T-cell (primary cell): ENCODE data around the gene DSCAM. TPM values are rescaled to one million over a fixed set of nuclear protein-coding genes. Genes with fewer than 3 reads are reported as not detected.

Experiments
- ATAC-seq, 4 experiments: fragments of 200-7000 bp in 3 of 4; fragments of 150-1000 bp in 1 of 4; cut with Tn5 transposase; replicated peaks in 1 of 4; 1 replicate in 3 of 4; 2 replicates in 1 of 4; pipeline ENCODE4 v1.10.0; 2021; ENCODE audit warnings: moderate library complexity in 3 of 4, mild to moderate bottlenecking in 2 of 4, moderate number of reproducible peaks in 1 of 4
- CTCF ChIA-PET, 2 donors: fragments of 300-600 bp; sonication (Branson Sonifier 250); formaldehyde crosslinking; loops; one replicate each; lab custom pipeline; 2022; ENCODE audit warnings: antibody characterized with exemption in 2 of 2; lab: Charles Lee
- POLR2A ChIA-PET, 2 donors: fragments of 300-600 bp; sonication (Branson Sonifier 250); formaldehyde crosslinking; loops; one replicate each; lab custom pipeline; 2022; ENCODE audit warnings: antibody characterized with exemption in 2 of 2; lab: Charles Lee
- DNase-seq, 35 experiments: peaks; one replicate each; pipeline versions ENCODE4 v3.0.0 to v3.0.0-alpha.2; 2013 to 2023
- H3K27ac ChIP-seq: one replicate; pipeline ENCODE4 v1.5.1; 2013; ENCODE audit warnings: low read length
- H3K27me3 ChIP-seq, 2 experiments: replicated peaks in 1 of 2; 1 replicate in 1 of 2; 2 replicates in 1 of 2; pipeline versions ENCODE4 v1.6.1 to v1.7.0; 2013; ENCODE audit warnings: low read length in 1 of 2, mixed read lengths in 1 of 2; ENCODE audit not compliant: control insufficient read depth in 2 of 2, insufficient read depth in 2 of 2; ENCODE audit errors: extremely low read depth in 1 of 2
- H3K36me3 ChIP-seq, 2 donors: 1 replicate in 1 of 2; 2 replicates in 1 of 2; pipeline versions ENCODE4 v1.6.1 to v1.7.0; 2013; ENCODE audit warnings: low read length in 1 of 2; ENCODE audit not compliant: control insufficient read depth in 2 of 2, insufficient read depth in 1 of 2; ENCODE audit errors: extremely low read depth in 1 of 2
- H3K4me1 ChIP-seq, 2 experiments: 1 replicate in 1 of 2; 2 replicates in 1 of 2; pipeline versions ENCODE4 v1.6.1 to v1.7.0; 2013; ENCODE audit warnings: low read length in 2 of 2, mixed read lengths in 1 of 2; ENCODE audit not compliant: insufficient read depth in 2 of 2, control insufficient read depth in 1 of 2; ENCODE audit errors: extremely low read depth in 1 of 2
- H3K4me3 ChIP-seq, 2 donors: 1 replicate in 1 of 2; 2 replicates in 1 of 2; pipeline versions ENCODE4 v1.5.1 to v1.7.0; 2013; ENCODE audit warnings: mild to moderate bottlenecking in 2 of 2, low read length in 1 of 2, moderate library complexity in 1 of 2; ENCODE audit not compliant: control insufficient read depth in 1 of 2; ENCODE audit errors: extremely low read depth in 1 of 2
- H3K9me3 ChIP-seq: 2 replicates; pipeline ENCODE4 v1.7.0; 2013
- H3K27ac Mint-ChIP-seq, 2 donors: one replicate each; pipeline ENCODE4 v1.8.0; 2020 to 2021; ENCODE audit warnings: mild to moderate bottlenecking in 2 of 2, mixed read lengths in 2 of 2
- H3K27me3 Mint-ChIP-seq, 2 donors: one replicate each; pipeline ENCODE4 v1.8.0; 2021 to 2022; ENCODE audit warnings: mixed read lengths in 2 of 2
- H3K36me3 Mint-ChIP-seq: one replicate; pipeline ENCODE4 v1.8.0; 2021; ENCODE audit warnings: mixed read lengths
- H3K4me1 Mint-ChIP-seq, 3 donors: one replicate each; pipeline ENCODE4 v1.8.0; 2020 to 2022; ENCODE audit warnings: mixed read lengths in 3 of 3, mild to moderate bottlenecking in 1 of 3
- H3K4me3 Mint-ChIP-seq, 3 donors: one replicate each; pipeline ENCODE4 v1.8.0; 2020 to 2022; ENCODE audit warnings: mild to moderate bottlenecking in 3 of 3, mixed read lengths in 3 of 3, moderate library complexity in 3 of 3
- H3K9me3 Mint-ChIP-seq, 3 donors: one replicate each; pipeline ENCODE4 v1.8.0; 2020 to 2022; ENCODE audit warnings: mixed read lengths in 3 of 3
- WGBS: methylation state at CpG from one replicate; pipeline ENCODE4 v1.1.5; 2013; ENCODE audit warnings: missing lambda C conversion rate; ENCODE audit not compliant: insufficient coverage; 5-methylcytosine and 5-hydroxymethylcytosine counted together
- total RNA-seq, 35 experiments: library from RNA in 6 of 35; stranded (reverse) in 6 of 35; fragments of 120-200 nt in 1 of 35; gene quantifications; one replicate each; pipeline versions ENCODE4 v1.2.1 to v1.2.4 and lab custom pipeline; 2013 to 2026

DSCAM gene
- total RNA-seq, 5 donors from 2014 or later (not counting 1 experiment from before 2014, with no cell fraction given), result not detected

- Histone ChIP-seq H3K4me1 (no peaks in the 10 kb centered on the region), H3K9me3 (no peaks in the 10 kb centered on the region), H3K4me3 (no peak overlapping the region), H3K27me3 (no peaks in the 10 kb centered on the region), H3K27ac (no peak overlapping the region), H3K36me3 (no peaks in the 10 kb centered on the region)
- ChIA-PET CTCF (no interaction called here), POLR2A (no interaction called here)
- Mint-ChIP-seq H3K27ac (no peak overlapping the region), H3K36me3 (no peaks in the 10 kb centered on the region), H3K9me3 (peaks cover 0 to 8% (median 3%) of the 10 kb centered on the region in 3 donors), H3K4me1 (no peaks in the 10 kb centered on the region), H3K27me3 (no peaks in the 10 kb centered on the region), H3K4me3 (no peak overlapping the region)
- DNase-seq (no peak), ATAC-seq (no peak)
- WGBS, result no CpG with 5 or more reads among the region's 9 CpGs
Observed at GRCh38 chr21:40633048-40633447, 213.9 kb downstream of the DSCAM start.

DNA sequence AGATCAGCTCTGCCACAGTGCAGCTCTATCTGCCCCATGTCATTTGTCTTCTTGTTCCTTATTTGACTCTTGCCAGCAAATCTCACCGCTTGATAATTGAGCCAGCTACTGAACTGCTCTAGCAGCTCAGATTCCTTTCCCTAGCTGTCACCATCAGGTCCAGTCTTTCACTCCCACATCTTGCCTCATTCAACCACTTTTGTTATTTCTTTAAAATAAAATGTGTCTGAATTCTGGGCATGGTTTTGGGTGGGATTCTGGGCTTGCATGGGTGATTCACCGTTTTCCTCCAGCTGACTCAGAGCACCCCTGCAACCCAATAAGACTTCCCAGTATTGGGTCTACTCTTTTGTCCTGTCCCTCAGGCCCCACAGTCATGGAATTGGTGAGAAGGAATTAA, 215.7 kb downstream of the DSCAM start:
- POLR2A ChIA-PET, result no interaction called here
- Histone ChIP-seq H3K9me3 (no peaks in the 10 kb centered on the region), H3K27me3 (no peaks in the 10 kb centered on the region), H3K36me3 (no peaks in the 10 kb centered on the region), H3K4me1 (no peaks in the 10 kb centered on the region), H3K27ac (no peak overlapping the region), H3K4me3 (no peak overlapping the region)
- Mint-ChIP-seq H3K4me3 (no peak overlapping the region), H3K36me3 (no peaks in the 10 kb centered on the region), H3K4me1 (no peaks in the 10 kb centered on the region), H3K27me3 (no peaks in the 10 kb centered on the region), H3K27ac (no peak overlapping the region), H3K9me3 (peaks cover 3 to 12% (median 4%) of the 10 kb centered on the region in 3 donors)
- CTCF ChIA-PET, result no interaction called here
- no peak for DNase-seq
- ATAC-seq, result no peak
- 100% methylated on average over 1 of the region's 2 CpGs for WGBS

DNA sequence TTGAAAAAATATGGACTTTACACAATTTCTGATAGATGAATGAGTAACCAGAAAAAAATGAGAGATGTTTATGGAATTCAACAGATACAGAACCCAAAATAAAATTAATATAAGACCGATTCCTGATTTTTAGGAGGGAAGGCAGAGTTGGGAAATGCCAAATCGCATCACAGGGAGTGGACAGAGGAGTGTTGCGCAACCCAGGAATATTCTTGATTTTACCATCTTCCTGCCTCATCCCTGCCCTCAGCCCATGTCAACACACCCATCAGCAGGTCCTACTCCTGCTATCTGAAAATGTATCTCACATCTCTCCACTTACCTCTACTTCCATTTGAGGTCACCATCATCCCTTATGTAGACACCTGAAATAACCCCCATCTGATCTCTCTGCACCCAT, 221.0 kb downstream of the DSCAM start:
- Histone ChIP-seq H3K27ac (no peak overlapping the region), H3K4me3 (no peak overlapping the region), H3K9me3 (no peaks in the 10 kb centered on the region), H3K36me3 (no peaks in the 10 kb centered on the region), H3K4me1 (no peaks in the 10 kb centered on the region), H3K27me3 (no peaks in the 10 kb centered on the region)
- no peak overlapping the region for H3K4me3 Mint-ChIP-seq
- H3K9me3 Mint-ChIP-seq, result peaks cover 3 to 15% (median 9%) of the 10 kb centered on the region in 3 donors
- CTCF ChIA-PET, result no interaction called here
- POLR2A ChIA-PET, result no interaction called here
- no peak overlapping the region for H3K27ac Mint-ChIP-seq
- no peak for DNase-seq
- H3K4me1 Mint-ChIP-seq, result no peaks in the 10 kb centered on the region
- ATAC-seq, result no peak
- WGBS, result no CpG with 5 or more reads among the region's 3 CpGs
- H3K27me3 Mint-ChIP-seq, result no peaks in the 10 kb centered on the region
- no peaks in the 10 kb centered on the region for H3K36me3 Mint-ChIP-seq

GRCh38 chr21:40623528-40623927, 223.4 kb downstream of the DSCAM start:
- H3K4me3 ChIP-seq, result no peak overlapping the region
- Mint-ChIP-seq H3K27me3 (no peaks in the 10 kb centered on the region), H3K36me3 (no peaks in the 10 kb centered on the region), H3K9me3 (peaks cover 8 to 12% (median 11%) of the 10 kb centered on the region in 3 donors), H3K4me3 (no peak overlapping the region), H3K4me1 (no peaks in the 10 kb centered on the region), H3K27ac (no peak overlapping the region)
- no peaks in the 10 kb centered on the region for H3K36me3 ChIP-seq
- no peaks in the 10 kb centered on the region for H3K9me3 ChIP-seq
- DNase-seq, result no peak
- no peak overlapping the region for H3K27ac ChIP-seq
- H3K27me3 ChIP-seq, result no peaks in the 10 kb centered on the region
- no peak for ATAC-seq
- no CpG with 5 or more reads among the region's 1 CpG for WGBS
- H3K4me1 ChIP-seq, result no peaks in the 10 kb centered on the region
- ChIA-PET CTCF (no interaction called here), POLR2A (no interaction called here)

GRCh38 chr21:40622531-40622930, 224.4 kb downstream of the DSCAM start:
- Histone ChIP-seq H3K36me3 (no peaks in the 10 kb centered on the region), H3K27me3 (no peaks in the 10 kb centered on the region), H3K9me3 (no peaks in the 10 kb centered on the region), H3K27ac (no peak overlapping the region), H3K4me3 (no peak overlapping the region), H3K4me1 (no peaks in the 10 kb centered on the region)
- CTCF ChIA-PET, result no interaction called here
- H3K27me3 Mint-ChIP-seq, result no peaks in the 10 kb centered on the region
- 84% methylated on average over 2 of the region's 4 CpGs for WGBS
- POLR2A ChIA-PET, result interaction anchor here in 1 of 2 donors (0.7 kb wide), 1 partner anchor 26 kb away, joined by 3 read pairs; no protein-coding TSS in a partner anchor
- DNase-seq, result no peak
- peaks cover 8 to 16% (median 11%) of the 10 kb centered on the region in 3 donors for H3K9me3 Mint-ChIP-seq
- H3K36me3 Mint-ChIP-seq, result no peaks in the 10 kb centered on the region
- no peaks in the 10 kb centered on the region for H3K4me1 Mint-ChIP-seq
- no peak overlapping the region for H3K4me3 Mint-ChIP-seq
- H3K27ac Mint-ChIP-seq, result no peak overlapping the region
- no peak for ATAC-seq

- no peaks in the 10 kb centered on the region for H3K27me3 ChIP-seq
- ChIA-PET POLR2A (no interaction called here), CTCF (no interaction called here)
- Mint-ChIP-seq H3K27me3 (no peaks in the 10 kb centered on the region), H3K4me1 (no peaks in the 10 kb centered on the region), H3K9me3 (peaks cover 7 to 12% (median 8%) of the 10 kb centered on the region in 3 donors), H3K36me3 (no peaks in the 10 kb centered on the region), H3K4me3 (no peak overlapping the region), H3K27ac (no peak overlapping the region)
- no peaks in the 10 kb centered on the region for H3K36me3 ChIP-seq
- no peaks in the 10 kb centered on the region for H3K4me1 ChIP-seq
- DNase-seq, result no peak
- no peak overlapping the region for H3K27ac ChIP-seq
- H3K9me3 ChIP-seq, result no peaks in the 10 kb centered on the region
- no peak overlapping the region for H3K4me3 ChIP-seq
- no CpG with 5 or more reads among the region's 7 CpGs for WGBS
- no peak for ATAC-seq
Observed at GRCh38 chr21:40620386-40621145, 226.4 kb downstream of the DSCAM start.
